Osteocyte (in vitro differentiated cells): ENCODE results near the gene PTGDS. TPM values are rescaled to one million over a fixed set of nuclear protein-coding genes. Genes with fewer than 3 reads are reported as not detected.

ENCODE experiments used
- DNase-seq: peaks from one replicate; pipeline ENCODE4 v3.0.0; 2021; ENCODE audit warnings: mixed read lengths; ENCODE audit not compliant: unreplicated experiment; ENCODE audit errors: extremely low spot score
- H3K27ac Mint-ChIP-seq: one replicate; pipeline ENCODE4 v1.8.0; 2021; ENCODE audit warnings: mild to moderate bottlenecking, mixed read lengths; ENCODE audit not compliant: unreplicated experiment
- H3K27me3 Mint-ChIP-seq: one replicate; pipeline ENCODE4 v1.8.0; 2021; ENCODE audit warnings: mixed read lengths; ENCODE audit not compliant: unreplicated experiment
- H3K36me3 Mint-ChIP-seq: one replicate; pipeline ENCODE4 v1.8.0; 2021; ENCODE audit warnings: mixed read lengths; ENCODE audit not compliant: unreplicated experiment
- H3K4me1 Mint-ChIP-seq: one replicate; pipeline ENCODE4 v1.8.0; 2021; ENCODE audit warnings: mixed read lengths; ENCODE audit not compliant: unreplicated experiment
- H3K4me3 Mint-ChIP-seq: one replicate; pipeline ENCODE4 v1.8.0; 2021; ENCODE audit warnings: mild to moderate bottlenecking, moderate library complexity, mixed read lengths; ENCODE audit not compliant: unreplicated experiment
- H3K9me3 Mint-ChIP-seq: one replicate; pipeline ENCODE4 v1.8.0; 2021; ENCODE audit warnings: mixed read lengths; ENCODE audit not compliant: unreplicated experiment
- total RNA-seq: library from RNA; stranded (reverse); gene quantifications from 2 replicates; pipeline ENCODE4 v1.2.1, GENCODE V29; 2021
- TF ChIP-seq, protein P1 (sequence below): fragments of 200-600 bp; sonication (generic); IDR thresholded peaks from 2 replicates; pipeline ENCODE4 v1.5.0; 2021; ENCODE audit warnings: antibody characterized with exemption, mild to moderate bottlenecking, moderate library complexity

The PTGDS gene
- total RNA-seq, 1 donor from 2014 or later: 123 TPM

DNA sequence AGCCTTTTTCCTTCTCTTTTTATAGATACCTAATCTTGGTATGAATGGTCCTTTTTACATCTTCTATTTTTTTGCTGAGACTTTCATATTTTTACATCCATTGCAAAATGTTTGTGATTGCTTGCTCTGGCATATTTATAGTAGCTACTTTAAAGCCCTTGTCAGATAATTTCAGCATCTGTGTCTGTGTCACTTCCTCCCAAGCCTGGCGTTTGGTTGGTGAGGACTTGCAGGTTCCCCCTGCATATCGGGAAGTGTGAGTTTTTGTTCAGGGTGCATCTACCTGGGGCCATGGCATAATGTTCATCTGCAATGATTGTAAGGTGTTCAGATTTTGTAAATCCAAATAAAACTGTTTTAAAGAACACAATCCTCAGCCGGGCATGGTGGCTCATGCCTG is 41.7 kb upstream of the PTGDS start:
- no peaks in the 10 kb centered on the region for H3K4me1 Mint-ChIP-seq
- no peak for DNase-seq
- no peak overlapping the region for H3K27ac Mint-ChIP-seq
- H3K4me3 Mint-ChIP-seq: no peak overlapping the region
- TF ChIP-seq, protein P1, sequence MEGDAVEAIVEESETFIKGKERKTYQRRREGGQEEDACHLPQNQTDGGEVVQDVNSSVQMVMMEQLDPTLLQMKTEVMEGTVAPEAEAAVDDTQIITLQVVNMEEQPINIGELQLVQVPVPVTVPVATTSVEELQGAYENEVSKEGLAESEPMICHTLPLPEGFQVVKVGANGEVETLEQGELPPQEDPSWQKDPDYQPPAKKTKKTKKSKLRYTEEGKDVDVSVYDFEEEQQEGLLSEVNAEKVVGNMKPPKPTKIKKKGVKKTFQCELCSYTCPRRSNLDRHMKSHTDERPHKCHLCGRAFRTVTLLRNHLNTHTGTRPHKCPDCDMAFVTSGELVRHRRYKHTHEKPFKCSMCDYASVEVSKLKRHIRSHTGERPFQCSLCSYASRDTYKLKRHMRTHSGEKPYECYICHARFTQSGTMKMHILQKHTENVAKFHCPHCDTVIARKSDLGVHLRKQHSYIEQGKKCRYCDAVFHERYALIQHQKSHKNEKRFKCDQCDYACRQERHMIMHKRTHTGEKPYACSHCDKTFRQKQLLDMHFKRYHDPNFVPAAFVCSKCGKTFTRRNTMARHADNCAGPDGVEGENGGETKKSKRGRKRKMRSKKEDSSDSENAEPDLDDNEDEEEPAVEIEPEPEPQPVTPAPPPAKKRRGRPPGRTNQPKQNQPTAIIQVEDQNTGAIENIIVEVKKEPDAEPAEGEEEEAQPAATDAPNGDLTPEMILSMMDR: no peak
- peaks cover 15% of the 10 kb centered on the region for H3K36me3 Mint-ChIP-seq
- H3K9me3 Mint-ChIP-seq: peaks cover 3% of the 10 kb centered on the region
- H3K27me3 Mint-ChIP-seq: no peaks in the 10 kb centered on the region

DNA sequence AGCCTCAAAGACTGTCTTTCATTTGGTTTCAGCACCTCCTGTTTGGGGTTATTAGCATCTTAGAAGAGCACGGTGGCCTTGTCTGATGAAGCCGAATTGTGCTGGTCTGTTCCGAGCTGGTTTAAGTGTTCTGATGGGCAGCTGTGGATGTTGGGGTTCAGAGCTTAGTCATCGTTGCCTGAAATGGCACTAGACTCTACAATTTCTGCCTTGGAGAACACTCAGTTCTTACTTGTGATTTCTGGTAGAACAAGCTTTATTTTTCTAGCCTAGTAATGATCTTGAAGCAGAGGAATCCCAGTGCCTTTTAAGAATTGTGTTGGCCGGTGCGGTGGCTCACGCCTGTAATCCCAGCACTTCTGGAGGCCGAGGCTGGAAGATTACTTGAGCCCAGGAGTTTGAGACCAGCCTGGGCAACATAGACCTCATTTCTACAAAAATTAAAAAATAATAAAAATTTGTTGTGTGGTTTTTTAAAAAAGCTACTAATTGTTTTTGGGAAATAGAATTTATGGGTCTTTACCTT is 40.6 kb upstream of the PTGDS start:
- H3K4me3 Mint-ChIP-seq: no peak overlapping the region
- TF ChIP-seq, protein P1: no peak
- no peaks in the 10 kb centered on the region for H3K27me3 Mint-ChIP-seq
- H3K9me3 Mint-ChIP-seq: peaks cover 2% of the 10 kb centered on the region
- H3K27ac Mint-ChIP-seq: no peak overlapping the region
- DNase-seq: no peak
- no peaks in the 10 kb centered on the region for H3K4me1 Mint-ChIP-seq
- peaks cover 18% of the 10 kb centered on the region for H3K36me3 Mint-ChIP-seq

DNA sequence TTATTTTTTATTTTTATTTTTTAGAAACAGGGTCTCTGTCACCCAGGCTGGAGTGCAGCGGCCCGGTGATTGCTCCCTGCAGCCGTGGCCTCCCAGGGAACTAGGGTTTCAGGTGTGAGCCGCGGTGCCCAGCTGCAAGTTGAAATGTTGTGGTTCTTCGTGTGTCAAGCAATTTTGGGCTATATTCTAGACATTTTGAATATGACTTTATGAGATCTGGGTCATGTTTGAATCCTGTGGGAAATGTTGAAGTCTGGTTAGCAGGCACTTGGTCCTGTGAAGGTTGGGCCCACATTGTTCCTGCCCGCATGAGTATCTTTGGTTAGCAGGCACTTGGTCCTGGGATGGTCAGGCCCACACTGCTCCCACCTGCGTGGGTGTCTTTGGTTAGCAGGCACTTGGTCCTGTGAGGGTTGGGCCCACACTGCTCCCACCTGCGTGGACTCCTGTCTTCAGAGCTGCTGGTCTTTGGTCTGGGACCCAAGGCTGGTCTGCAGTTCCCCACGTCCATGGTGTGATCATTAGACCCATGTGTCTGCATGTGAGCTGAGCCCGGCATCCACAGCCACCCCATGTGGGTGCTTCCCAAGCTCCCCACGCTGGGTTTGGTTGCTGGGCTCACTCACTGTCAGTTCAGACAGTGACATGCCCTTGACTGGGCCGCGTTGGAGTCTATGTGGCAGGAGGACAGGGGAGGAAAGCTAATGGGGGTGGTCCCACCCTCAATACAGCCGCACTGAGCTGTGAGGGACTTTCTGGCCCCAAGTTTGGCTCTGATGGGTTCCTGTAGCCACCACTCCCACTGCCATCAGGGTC is 39.9 kb upstream of the PTGDS start:
- no peak overlapping the region for H3K4me3 Mint-ChIP-seq
- H3K36me3 Mint-ChIP-seq: peaks cover 20% of the 10 kb centered on the region
- no peaks in the 10 kb centered on the region for H3K9me3 Mint-ChIP-seq
- H3K27me3 Mint-ChIP-seq: no peaks in the 10 kb centered on the region
- no peaks in the 10 kb centered on the region for H3K4me1 Mint-ChIP-seq
- DNase-seq: no peak
- TF ChIP-seq, protein P1: no peak
- no peak overlapping the region for H3K27ac Mint-ChIP-seq

DNA sequence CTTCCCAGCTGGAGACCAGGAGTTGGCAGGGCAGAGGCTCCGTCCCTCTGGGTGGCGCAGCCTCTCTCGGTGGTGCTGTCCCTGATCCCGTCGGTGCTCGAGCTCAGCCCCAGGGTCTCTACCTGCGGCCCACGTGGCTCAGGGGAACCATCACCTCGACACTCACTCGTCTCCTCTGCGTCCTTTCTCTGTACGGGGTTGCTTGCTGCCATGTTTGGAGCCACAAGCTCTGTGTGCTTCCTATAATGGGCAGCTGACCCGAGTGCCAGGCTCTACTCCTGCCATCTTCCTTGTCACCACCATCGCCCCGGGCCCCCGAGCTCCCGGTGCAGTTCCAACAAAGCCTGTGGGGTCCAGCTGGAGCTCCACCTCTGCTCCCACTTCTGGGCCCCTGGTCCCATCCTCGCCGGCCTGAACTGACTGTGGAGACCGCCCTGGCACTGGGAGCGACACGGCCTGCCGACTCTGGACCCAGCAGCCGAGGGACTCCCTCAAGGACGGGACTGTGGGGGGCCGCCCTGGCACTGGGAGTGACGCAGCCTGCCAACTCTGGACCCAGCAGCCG is 37.8 kb upstream of the PTGDS start:
- Mint-ChIP-seq H3K4me3 (no peak overlapping the region), H3K4me1 (no peaks in the 10 kb centered on the region), H3K27me3 (no peaks in the 10 kb centered on the region), H3K36me3 (peaks cover 20% of the 10 kb centered on the region), H3K27ac (no peak overlapping the region), H3K9me3 (no peaks in the 10 kb centered on the region)
- DNase-seq: peak; percentile 79
- TF ChIP-seq, protein P1: no peak

DNA sequence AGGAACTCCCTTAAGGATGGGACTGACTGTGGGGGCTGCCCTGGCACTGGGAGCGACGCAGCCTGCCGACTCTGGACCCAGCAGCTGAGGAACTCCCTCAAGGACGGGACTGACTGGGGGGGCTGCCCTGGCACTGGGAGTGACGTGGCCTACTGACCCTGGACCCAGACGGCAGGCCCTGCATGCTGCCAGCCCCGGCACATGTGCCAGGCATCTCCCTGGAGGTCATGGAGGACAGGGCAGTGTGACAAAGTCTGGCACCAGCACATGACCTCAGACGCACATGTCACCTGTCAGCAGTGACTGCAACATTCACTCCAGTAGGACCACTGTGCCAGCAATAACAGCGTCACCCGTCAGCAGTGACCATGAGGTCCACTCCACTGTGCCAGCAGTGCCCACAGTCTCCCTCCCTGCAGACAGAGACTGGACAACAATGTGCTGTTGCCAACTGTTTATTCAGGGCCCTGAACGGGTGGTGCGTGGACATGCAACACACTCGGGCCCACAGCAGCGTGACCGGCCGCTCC is 37.2 kb upstream of the PTGDS start:
- Mint-ChIP-seq H3K36me3 (peaks cover 20% of the 10 kb centered on the region), H3K4me1 (peaks cover 3% of the 10 kb centered on the region), H3K4me3 (no peak overlapping the region), H3K27me3 (no peaks in the 10 kb centered on the region), H3K27ac (no peak overlapping the region), H3K9me3 (no peaks in the 10 kb centered on the region)
- DNase-seq: no peak
- TF ChIP-seq, protein P1: no peak
